ENCODE measurements around the gene NETO2. TPM values are rescaled to one million over a fixed set of nuclear protein-coding genes. Genes with fewer than 3 reads are reported as not detected.
"Not testable (repeated sequence)": the region's sequence is repeated elsewhere in the genome, so short reads cannot be mapped to it uniquely, and the experiment has no call there.

The NETO2 gene
- total and polyA plus RNA-seq, 2 experiments from 2014 or later, result 7.8 to 15.2 TPM

- not testable (repeated sequence) for H3K4me3 ChIP-seq; H3K27ac ChIP-seq; H4K20me1 ChIP-seq (ENCODE audit: insufficient read depth, poor library complexity, severe bottlenecking); DNase-seq (ENCODE audit: low spot score); H3K27me3 ChIP-seq; H3K4me2 ChIP-seq; H3K4me1 ChIP-seq (ENCODE audit: insufficient read depth); H3K9me3 ChIP-seq (ENCODE audit: low read depth); H3K36me3 ChIP-seq (replicated peaks; ENCODE audit: insufficient read depth, low read depth); H3K9me2 ChIP-seq (replicated peaks; ENCODE audit: insufficient read depth); H2AFZ ChIP-seq; H3K79me2 ChIP-seq
- 56% methylated on average over 6 of the region's 6 CpGs for WGBS (ENCODE audit: low lambda C conversion rate, missing lambda C conversion rate)
Observed at GRCh38 chr16:47097154-47097553, 46.6 kb downstream of the NETO2 start.

GRCh38 chr16:47096297-47096696 is 47.4 kb downstream of the NETO2 start:
- Histone ChIP-seq H3K27me3 (no peaks in the 10 kb centered on the region), H3K9me2 (replicated peaks; ENCODE audit: insufficient read depth) (no peaks in the 10 kb centered on the region), H3K9me3 (ENCODE audit: low read depth) (no peaks in the 10 kb centered on the region), H3K4me1 (ENCODE audit: insufficient read depth) (no peaks in the 10 kb centered on the region), H4K20me1 (ENCODE audit: insufficient read depth, poor library complexity, severe bottlenecking) (no peaks in the 10 kb centered on the region), H2AFZ (no peak overlapping the region), H3K4me3 (no peak overlapping the region), H3K27ac (no peak overlapping the region), H3K79me2 (no peaks in the 10 kb centered on the region), H3K36me3 (replicated peaks; ENCODE audit: insufficient read depth, low read depth) (no peaks in the 10 kb centered on the region), H3K4me2 (no peak overlapping the region)
- DNase-seq (ENCODE audit: low spot score), result no peak
- 97% methylated on average over 1 of the region's 1 CpG for WGBS (ENCODE audit: low lambda C conversion rate, missing lambda C conversion rate)
- TF ChIP-seq CTCF (IDR thresholded peaks at IDR 0.05; ENCODE audit: poor library complexity), result no peak
- TF ChIP-seq EZH2 (IDR thresholded peaks at IDR 0.05; ENCODE audit: borderline replicate concordance), result no peak
- TF ChIP-seq EZH2phosphoT487 (IDR thresholded peaks at IDR 0.05; ENCODE audit: low read depth, severe bottlenecking, unreplicated experiment), result no peak

- Histone ChIP-seq H4K20me1 (ENCODE audit: insufficient read depth, poor library complexity, severe bottlenecking) (no peaks in the 10 kb centered on the region), H3K4me3 (no peak overlapping the region), H3K27me3 (no peaks in the 10 kb centered on the region), H3K9me3 (ENCODE audit: low read depth) (no peaks in the 10 kb centered on the region), H2AFZ (no peak overlapping the region), H3K4me1 (ENCODE audit: insufficient read depth) (no peaks in the 10 kb centered on the region), H3K36me3 (replicated peaks; ENCODE audit: insufficient read depth, low read depth) (no peaks in the 10 kb centered on the region), H3K4me2 (no peak overlapping the region), H3K79me2 (no peaks in the 10 kb centered on the region), H3K9me2 (replicated peaks; ENCODE audit: insufficient read depth) (no peaks in the 10 kb centered on the region), H3K27ac (no peak overlapping the region)
- DNase-seq (ENCODE audit: low spot score), result no peak
- WGBS (ENCODE audit: low lambda C conversion rate, missing lambda C conversion rate), result 81% methylated on average over 6 of the region's 6 CpGs
- no peak for TF ChIP-seq EZH2 (IDR thresholded peaks at IDR 0.05; ENCODE audit: borderline replicate concordance)
- no peak for TF ChIP-seq CTCF (IDR thresholded peaks at IDR 0.05; ENCODE audit: poor library complexity)
- TF ChIP-seq EZH2phosphoT487 (IDR thresholded peaks at IDR 0.05; ENCODE audit: low read depth, severe bottlenecking, unreplicated experiment), result no peak
Observed at GRCh38 chr16:47084198-47084597, 59.5 kb downstream of the NETO2 start.

GRCh38 chr16:47082099-47082865 is 61.5 kb downstream of the NETO2 start:
- no peak overlapping the region for H3K4me3 ChIP-seq
- H4K20me1 ChIP-seq (ENCODE audit: insufficient read depth, poor library complexity, severe bottlenecking), result no peaks in the 10 kb centered on the region
- DNase-seq (ENCODE audit: low spot score), result no peak
- no peak overlapping the region for H3K27ac ChIP-seq
- H3K4me1 ChIP-seq (ENCODE audit: insufficient read depth), result no peaks in the 10 kb centered on the region
- no peaks in the 10 kb centered on the region for H3K79me2 ChIP-seq
- H2AFZ ChIP-seq, result no peak overlapping the region
- H3K27me3 ChIP-seq, result no peaks in the 10 kb centered on the region
- H3K9me3 ChIP-seq (ENCODE audit: low read depth), result no peaks in the 10 kb centered on the region
- 96% methylated on average over 2 of the region's 2 CpGs for WGBS (ENCODE audit: low lambda C conversion rate, missing lambda C conversion rate)
- no peaks in the 10 kb centered on the region for H3K9me2 ChIP-seq (replicated peaks; ENCODE audit: insufficient read depth)
- H3K4me2 ChIP-seq, result no peak overlapping the region
- TF ChIP-seq EZH2phosphoT487 (IDR thresholded peaks at IDR 0.05; ENCODE audit: low read depth, severe bottlenecking, unreplicated experiment) (no peak), CTCF (IDR thresholded peaks at IDR 0.05; ENCODE audit: poor library complexity) (no peak), EZH2 (IDR thresholded peaks at IDR 0.05; ENCODE audit: borderline replicate concordance) (no peak)
- H3K36me3 ChIP-seq (replicated peaks; ENCODE audit: insufficient read depth, low read depth), result no peaks in the 10 kb centered on the region
